Activated CD8-positive, alpha-beta memory T cell treated with anti-CD3 and anti-CD28 coated beads for 24 hours (primary cell): Measurements from ENCODE around the gene MPDU1.

ENCODE experiments used
- DNase-seq: peaks from one replicate; pipeline ENCODE4 v3.0.0-alpha.2; 2020

MPDU1 gene

GRCh38 chr17:7583253-7584109 is at the start of gene MPDU1:
MPDU1 (plus strand) TSS chr17:7583852; CDS start chr17:7583863, 11 bp downstream.
- DNase-seq: peak; percentile 98

- DNase-seq: no peak
These were observed 45.6 kb upstream of the MPDU1 start for GRCh38 chr17:7538050-7538449.

GRCh38 chr17:7538891-7539545 is 44.6 kb upstream of the MPDU1 start:
- DNase-seq: no peak

- no peak for DNase-seq
These were observed 42.5 kb upstream of the MPDU1 start for GRCh38 chr17:7541074-7541621.

- no peak for DNase-seq
These were observed 38.7 kb upstream of the MPDU1 start for GRCh38 chr17:7544911-7545310.

GRCh38 chr17:7548585-7549400 is 34.9 kb upstream of the MPDU1 start, which contains the start of gene TNFSF12:
TNFSF12 (plus strand) TSS chr17:7549058; CDS start chr17:7549154, 96 bp downstream.
- DNase-seq: peak; percentile 83

- peak; percentile 81 for DNase-seq
These were observed 34.1 kb upstream of the MPDU1 start for GRCh38 chr17:7549401-7550055.

GRCh38 chr17:7550344-7550743 is 33.3 kb upstream of the MPDU1 start:
- DNase-seq: no peak

GRCh38 chr17:7551396-7551795 is 32.3 kb upstream of the MPDU1 start:
- no peak for DNase-seq

- no peak for DNase-seq
These were observed 31.0 kb upstream of the MPDU1 start for GRCh38 chr17:7552621-7553051.

GRCh38 chr17:7553356-7553755 is 30.3 kb upstream of the MPDU1 start:
- DNase-seq: no peak

- DNase-seq: no peak
These were observed 28.2 kb upstream of the MPDU1 start for GRCh38 chr17:7555320-7555948.

GRCh38 chr17:7556627-7557026 is 27.0 kb upstream of the MPDU1 start:
- DNase-seq: no peak

- DNase-seq: no peak
These were observed 26.4 kb upstream of the MPDU1 start for GRCh38 chr17:7557147-7557764.

GRCh38 chr17:7557775-7558543 is 25.7 kb upstream of the MPDU1 start:
- no peak for DNase-seq

- DNase-seq: no peak
These were observed 24.9 kb upstream of the MPDU1 start, which contains the start of gene TNFSF13 for GRCh38 chr17:7558544-7559319. TNFSF13 (plus strand) TSS chr17:7558750; CDS start chr17:7559040, 290 bp downstream.

- no peak for DNase-seq
These were observed 24.1 kb upstream of the MPDU1 start for GRCh38 chr17:7559320-7560171.

- DNase-seq: peak; percentile 80
These were observed 23.3 kb upstream of the MPDU1 start for GRCh38 chr17:7560172-7561027.
